ENCODE results near the gene GSDME. TPM values are rescaled to one million over a fixed set of nuclear protein-coding genes. Genes with fewer than 3 reads are reported as not detected.
"Not testable (repeated sequence)": the region's sequence is repeated elsewhere in the genome, so short reads cannot be mapped to it uniquely, and the experiment has no call there.

The GSDME gene
- polyA plus RNA-seq, 2 of the 4 experiments (the other 2 are of a cell fraction), result 51.0 to 55.9 TPM

DNA sequence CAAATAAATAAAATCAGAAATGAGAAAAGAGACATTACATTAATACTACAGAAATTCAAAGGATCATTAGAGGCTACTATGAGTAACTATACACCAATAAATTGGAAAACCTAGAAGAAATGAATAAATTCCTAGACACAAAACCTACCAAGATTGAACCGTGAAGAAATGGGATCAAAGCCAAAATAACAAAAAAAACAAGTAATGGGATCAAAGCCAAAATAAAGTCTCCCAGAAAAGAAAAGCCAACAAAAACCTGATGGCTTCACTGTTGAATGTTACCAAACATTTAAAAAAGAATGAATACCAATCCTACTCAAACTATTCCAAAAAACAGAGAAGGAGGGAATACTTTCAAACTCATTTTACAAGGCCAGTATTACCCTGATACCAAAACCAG lies 20.0 kb downstream of the GSDME start:
- no peak for ATAC-seq
- H3K4me3 ChIP-seq, result no peak overlapping the region
- POLR2A ChIA-PET, result no interaction called here
- no peak for FAIRE-seq
- peak overlapping the region in 1 of 2 experiments; percentile 13; a peak in 1 of 6 replicates for H3K27ac ChIP-seq
- peaks cover 55% of the 10 kb centered on the region for H3K4me1 ChIP-seq
- no peak for TF ChIP-seq RFX5 (IDR thresholded peaks at IDR 0.05)
- CTCF ChIA-PET, result interaction anchor here (1.0 kb wide), 1 partner anchor 446 kb away, joined by 3 read pairs; no protein-coding TSS in a partner anchor
- H3K4me2 ChIP-seq, result peak overlapping the region; percentile 13
- no peak for DNase-seq (ENCODE audit: low read depth in 1 of 2, low spot score in 1 of 2)
- H3K9me3 ChIP-seq, result peaks cover 19% of the 10 kb centered on the region; the same call in 2 of the 3 replicates
- WGBS (ENCODE audit: missing lambda C conversion rate), result 46% methylated on average over 1 of the region's 1 CpG

DNA sequence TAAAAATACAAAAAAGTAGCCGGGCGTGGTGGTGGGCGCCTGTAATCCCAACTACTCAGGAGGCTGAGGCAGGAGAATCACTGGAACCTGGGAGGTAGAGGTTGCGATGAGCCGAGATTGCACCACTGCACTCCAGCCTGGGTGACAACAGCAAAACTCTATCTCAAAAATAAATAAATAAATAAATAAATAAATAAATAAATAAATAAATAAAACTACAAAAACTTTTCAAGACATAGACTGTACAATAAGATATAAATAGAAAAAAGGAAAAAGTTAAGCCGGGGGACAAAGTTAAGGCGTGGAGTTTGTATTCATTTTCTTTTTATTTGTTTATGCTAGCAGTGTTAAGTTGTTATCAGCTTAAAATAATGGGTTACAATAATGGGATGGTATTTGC lies 21.7 kb downstream of the GSDME start:
- H3K4me3 ChIP-seq; CTCF ChIA-PET; H3K4me2 ChIP-seq; ATAC-seq; DNase-seq (ENCODE audit: low read depth in 1 of 2, low spot score in 1 of 2); FAIRE-seq; POLR2A ChIA-PET: not testable (repeated sequence)
- Histone ChIP-seq H3K4me1 (peaks cover 48% of the 10 kb centered on the region), H3K9me3 (peaks cover 19% of the 10 kb centered on the region; the same call in 2 of the 3 replicates), H3K27ac (peak overlapping the region; percentile 4 to 86; a peak in 1 of 6 replicates)
- peak; percentile 96 for TF ChIP-seq ZC3H11A (IDR thresholded peaks at IDR 0.05)
- 94% methylated on average over 7 of the region's 7 CpGs for WGBS (ENCODE audit: missing lambda C conversion rate)

DNA sequence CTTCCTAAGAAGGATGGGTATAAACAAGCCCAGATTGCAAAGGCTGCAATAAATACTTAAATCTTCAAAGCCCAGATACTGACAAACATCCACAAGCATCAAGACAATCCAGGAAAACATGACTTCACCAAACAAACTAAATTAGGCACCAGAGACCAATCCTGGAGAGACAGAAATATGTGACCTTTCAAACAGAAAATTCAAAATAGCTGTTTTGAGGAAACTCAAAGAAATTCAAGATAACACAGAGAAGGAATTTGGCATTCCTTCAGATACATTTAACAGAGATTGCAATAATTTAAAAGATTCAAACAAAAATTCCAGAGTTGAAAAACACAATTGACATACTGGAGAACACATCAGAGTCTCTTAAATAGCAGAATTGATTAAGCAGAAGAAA lies 23.0 kb downstream of the GSDME start:
- no peak for FAIRE-seq
- Histone ChIP-seq H3K4me2 (peak overlapping the region; percentile 47; the same call in 1 of the 3 replicates), H3K27ac (peak overlapping the region; percentile 86 to 89; a peak in 5 of 6 replicates), H3K4me3 (no peak overlapping the region), H3K9me3 (peaks cover 18% of the 10 kb centered on the region; the same call in 2 of the 3 replicates), H3K4me1 (peaks cover 42% of the 10 kb centered on the region)
- TF ChIP-seq EHMT2 (IDR thresholded peaks at IDR 0.05; ENCODE audit: low read depth) (no peak), CBX2 (IDR thresholded peaks at IDR 0.05; ENCODE audit: borderline replicate concordance, low read depth) (no peak), CEBPB (IDR thresholded peaks at IDR 0.05) (no peak), CBX8 (IDR thresholded peaks at IDR 0.05) (no peak), ZFP36 (IDR thresholded peaks at IDR 0.05; ENCODE audit: borderline replicate concordance, partially characterized antibody) (no peak), PHF8 (IDR thresholded peaks at IDR 0.05; ENCODE audit: borderline replicate concordance, low read depth) (no peak), JUNB (IDR thresholded peaks at IDR 0.05) (no peak), NFE2L2 (conservative IDR thresholded peaks at IDR 0.05; ENCODE audit: low read length) (no peak), HOXA7 (CRISPR knock-in tag; IDR thresholded peaks at IDR 0.05) (no peak), HEYL (CRISPR knock-in tag; IDR thresholded peaks at IDR 0.05) (no peak), SREBF2 (IDR thresholded peaks at IDR 0.05) (no peak), CHD2 (IDR thresholded peaks at IDR 0.05; ENCODE audit: low read length, partially characterized antibody) (no peak), BHLHE40 (IDR thresholded peaks at IDR 0.05; ENCODE audit: low read depth, low read length) (no peak), SMC3 (IDR thresholded peaks at IDR 0.05) (no peak), FOXS1 (CRISPR knock-in tag; IDR thresholded peaks at IDR 0.05) (no peak), FOSL2 (IDR thresholded peaks at IDR 0.05) (no peak), FOSL2 (CRISPR knock-in tag; IDR thresholded peaks at IDR 0.05) (no peak), HDAC2 (IDR thresholded peaks at IDR 0.05) (no peak), MAFK (IDR thresholded peaks at IDR 0.05; ENCODE audit: partially characterized antibody) (no peak)
- TF ChIP-seq, protein P1, sequence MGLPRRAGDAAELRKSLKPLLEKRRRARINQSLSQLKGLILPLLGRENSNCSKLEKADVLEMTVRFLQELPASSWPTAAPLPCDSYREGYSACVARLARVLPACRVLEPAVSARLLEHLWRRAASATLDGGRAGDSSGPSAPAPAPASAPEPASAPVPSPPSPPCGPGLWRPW (IDR thresholded peaks at IDR 0.05), result no peak
- TF ChIP-seq, protein P2, sequence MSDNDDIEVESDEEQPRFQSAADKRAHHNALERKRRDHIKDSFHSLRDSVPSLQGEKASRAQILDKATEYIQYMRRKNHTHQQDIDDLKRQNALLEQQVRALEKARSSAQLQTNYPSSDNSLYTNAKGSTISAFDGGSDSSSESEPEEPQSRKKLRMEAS (IDR thresholded peaks at IDR 0.05), result no peak
- POLR2A ChIA-PET, result no interaction called here
- DNase-seq (ENCODE audit: low read depth in 1 of 2, low spot score in 1 of 2), result no peak
- CTCF ChIA-PET, result interaction anchor here (0.6 to 2.5 kb wide), 3 partner anchors 12 to 639 kb away, joined by 3 to 14 read pairs (median 3); no protein-coding TSS in a partner anchor
- no peak for ATAC-seq

DNA sequence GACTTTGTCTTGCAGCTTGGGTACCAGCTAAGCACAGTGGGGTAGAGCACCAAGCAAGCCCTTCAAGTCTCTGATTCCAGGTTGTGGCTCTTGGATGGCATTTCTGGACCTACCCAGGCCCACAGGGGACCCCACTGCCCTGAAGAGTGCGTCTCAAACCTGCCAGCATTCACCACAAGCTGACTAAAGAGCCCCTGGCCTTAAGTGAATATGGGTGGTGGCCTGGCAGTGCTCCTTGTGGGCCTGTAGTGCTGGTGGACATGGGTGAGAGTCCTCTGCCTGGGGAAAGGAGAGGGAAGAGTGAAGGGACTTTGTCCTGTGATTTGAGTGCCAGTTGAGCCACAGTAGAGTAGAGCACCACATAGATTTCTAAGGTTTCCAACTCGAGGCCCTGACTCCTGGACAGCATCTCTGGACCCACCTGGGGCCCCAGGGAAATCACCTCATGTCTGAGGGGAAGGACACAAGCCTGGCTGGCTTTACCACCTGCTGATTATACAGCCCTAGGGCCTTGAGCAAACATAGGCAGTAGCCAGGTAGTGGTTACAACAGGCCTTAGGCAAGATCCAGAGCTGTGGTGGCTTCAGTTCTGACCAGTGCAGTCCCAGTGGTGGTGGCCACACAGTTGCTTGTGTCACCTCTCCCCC lies 23.7 kb downstream of the GSDME start:
- Histone ChIP-seq H3K27ac (peak overlapping the region; percentile 86 to 89), H3K4me1 (peaks cover 42% of the 10 kb centered on the region), H3K4me2 (peak overlapping the region; percentile 47), H3K9me3 (peaks cover 11% of the 10 kb centered on the region; the same call in 2 of the 3 replicates), H3K4me3 (no peak overlapping the region)
- 20% methylated on average over 1 of the region's 2 CpGs for WGBS (ENCODE audit: missing lambda C conversion rate)
- FAIRE-seq (no peak), DNase-seq (ENCODE audit: low read depth in 1 of 2, low spot score in 1 of 2) (no peak), ATAC-seq (peak in 1 of 2 experiments; percentile 12; a peak in 2 of 6 replicates)
- ChIA-PET CTCF (interaction anchor here (0.5 to 2.5 kb wide), 3 partner anchors 8 to 135 kb away, joined by 3 to 14 read pairs (median 5); no protein-coding TSS in a partner anchor), POLR2A (no interaction called here)
- TF ChIP-seq HEYL (CRISPR knock-in tag; IDR thresholded peaks at IDR 0.05) (no peak), SREBF2 (IDR thresholded peaks at IDR 0.05) (no peak), POLR2AphosphoS2 (conservative IDR thresholded peaks at IDR 0.05; ENCODE audit: low read length) (no peak), FOXS1 (CRISPR knock-in tag; IDR thresholded peaks at IDR 0.05) (no peak), EP300 (IDR thresholded peaks at IDR 0.05) (no peak), ZSCAN20 (CRISPR knock-in tag; IDR thresholded peaks at IDR 0.05) (no peak), RCOR1 (IDR thresholded peaks at IDR 0.05; ENCODE audit: low read depth, low read length) (no peak), RNF2 (IDR thresholded peaks at IDR 0.05; ENCODE audit: borderline replicate concordance, low read depth) (no peak), NFE2L2 (conservative IDR thresholded peaks at IDR 0.05; ENCODE audit: low read length) (no peak), FOSL2 (IDR thresholded peaks at IDR 0.05) (no peak), FOSL2 (CRISPR knock-in tag; IDR thresholded peaks at IDR 0.05) (no peak), HOXA7 (CRISPR knock-in tag; IDR thresholded peaks at IDR 0.05) (no peak), EHF (CRISPR knock-in tag; IDR thresholded peaks at IDR 0.05) (no peak), BHLHE40 (IDR thresholded peaks at IDR 0.05; ENCODE audit: low read depth, low read length) (no peak), KDM1A (IDR thresholded peaks at IDR 0.05; ENCODE audit: low read depth) (no peak)
